ENCODE measurements around the gene OR1G1. TPM values are rescaled to one million over a fixed set of nuclear protein-coding genes. Genes with fewer than 3 reads are reported as not detected.

The OR1G1 gene
- not detected in 5 replicates for total RNA-seq (2022; extraction: Qiagen RNA extraction; ENCODE audit: low read depth)

GRCh38 chr17:3127451-3127850 is at the start of gene OR1G1:
Gene OR1G1 (minus strand): TSS chr17:3127551. CDS start chr17:3127551, 0 bp downstream.

GRCh38 chr17:3104322-3104721 is 23.0 kb downstream of the OR1G1 start, which contains the start of gene OR1D2:
Gene OR1D2 (minus strand): TSS chr17:3104422. CDS start chr17:3092996, 11,426 bp downstream.

Other genes starting within 250 kb of the OR1G1 start
- not detected in 5 replicates for gene OR1D5, start 63.9 kb downstream of the OR1G1 start, total RNA-seq (2022; extraction: Qiagen RNA extraction; ENCODE audit: low read depth)
- not detected in 5 replicates for gene OR1D2, start 23.1 kb downstream of the OR1G1 start, total RNA-seq (2022; extraction: Qiagen RNA extraction; ENCODE audit: low read depth)
- gene OR1A2, start 70.0 kb upstream of the OR1G1 start, total RNA-seq (2022; extraction: Qiagen RNA extraction; ENCODE audit: low read depth): not detected in 5 replicates
- gene OR1A1, start 80.1 kb upstream of the OR1G1 start, total RNA-seq (2022; extraction: Qiagen RNA extraction; ENCODE audit: low read depth): not detected in 5 replicates
- not detected in 5 replicates for gene OR3A1, start 170.8 kb upstream of the OR1G1 start, total RNA-seq (2022; extraction: Qiagen RNA extraction; ENCODE audit: low read depth)